H1 (cell line): ENCODE data around the gene DLGAP5. TPM values are rescaled to one million over a fixed set of nuclear protein-coding genes. Genes with fewer than 3 reads are reported as not detected.

Experiments
- EP300 ChIP-seq, 2 experiments: IDR thresholded peaks; 1 replicate in 1 of 2; 2 replicates in 1 of 2; pipeline ENCODE4 v1.6.1; 2011 to 2012; ENCODE audit warnings: low read depth in 2 of 2, low read length in 2 of 2, mild to moderate bottlenecking in 2 of 2, borderline replicate concordance in 1 of 2, inconsistent platforms in 1 of 2, moderate library complexity in 1 of 2
- polyA plus RNA-seq, 7 experiments: library from polyadenylated mRNA; depleted of rRNA in 3 of 7; stranded (reverse) in 5 of 7; unstranded in 2 of 7; fragments of >200 nt in 5 of 7; fragments of 200-250 nt in 2 of 7; gene quantifications; 1 replicate in 5 of 7; 2 replicates in 1 of 7; 4 replicates in 1 of 7; pipeline versions ENCODE4 v1.2.1 to v1.2.3, GENCODE V29; 2011 to 2013; ENCODE audit warnings: missing spikeins in 2 of 7, mixed read lengths in 2 of 7
- total RNA-seq: library from RNA; stranded (reverse); fragmentation: NEBNext Ultra II Directional; extraction: Animal tissue kit (Norgen Biotek cat#: 25700); gene quantifications from 2 replicates; pipeline ENCODE4 v1.2.1, GENCODE V29; 2021
- TF ChIP-seq, protein P1 (sequence below): IDR thresholded peaks from 2 replicates; pipeline ENCODE4 v1.6.1; 2011; ENCODE audit warnings: low read length, improper control_type of control experiment

The DLGAP5 gene
- total and polyA plus RNA-seq, 2 of the 8 experiments (the other 6 are each of a cell fraction or from before 2014, with no cell fraction given): 16.9 to 155 TPM

DNA sequence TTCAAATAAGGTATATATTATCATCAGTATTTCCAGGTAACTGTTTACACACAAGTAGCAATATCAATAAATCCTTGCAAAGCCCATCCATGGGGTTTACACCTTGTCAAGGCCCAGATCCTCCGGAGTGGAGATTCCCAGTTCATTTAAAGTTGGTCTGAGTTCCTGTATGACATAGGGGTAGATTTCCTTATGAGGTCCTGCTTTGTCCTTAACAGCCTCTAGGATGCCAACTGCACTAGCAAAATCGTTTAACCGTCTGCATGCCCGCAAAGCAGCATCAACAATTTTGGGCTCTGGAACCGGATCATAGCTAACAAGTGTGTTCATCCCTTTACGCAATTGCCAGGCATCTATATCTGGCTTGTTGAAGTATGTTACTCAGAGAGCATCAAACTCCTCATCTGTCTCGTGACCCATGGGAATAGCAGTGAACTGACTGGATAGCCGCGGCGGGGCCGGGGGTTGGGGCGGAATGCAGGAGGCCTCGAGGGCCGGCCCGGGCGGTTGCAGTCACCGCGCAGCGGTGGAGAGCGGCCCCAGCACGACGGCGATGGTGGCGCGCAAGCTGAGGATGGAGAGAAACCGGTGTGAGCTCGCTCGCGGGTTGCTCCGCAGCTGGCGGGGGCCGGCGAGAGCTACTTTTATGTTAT, 49.3 kb upstream of the DLGAP5 start (continued):
- no peak for TF ChIP-seq EP300 (IDR thresholded peaks at IDR 0.05; ENCODE audit: borderline replicate concordance in 1 of 2, low read depth in 2 of 2, low read length in 2 of 2)
- TF ChIP-seq, protein P1, sequence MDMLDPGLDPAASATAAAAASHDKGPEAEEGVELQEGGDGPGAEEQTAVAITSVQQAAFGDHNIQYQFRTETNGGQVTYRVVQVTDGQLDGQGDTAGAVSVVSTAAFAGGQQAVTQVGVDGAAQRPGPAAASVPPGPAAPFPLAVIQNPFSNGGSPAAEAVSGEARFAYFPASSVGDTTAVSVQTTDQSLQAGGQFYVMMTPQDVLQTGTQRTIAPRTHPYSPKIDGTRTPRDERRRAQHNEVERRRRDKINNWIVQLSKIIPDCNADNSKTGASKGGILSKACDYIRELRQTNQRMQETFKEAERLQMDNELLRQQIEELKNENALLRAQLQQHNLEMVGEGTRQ: 0 out of 2 replicates have a peak, but pooled peaks have one; percentile 22
